Tibial artery (tissue), 4 donors: Measurements from ENCODE around the gene DYNLL2.

ENCODE experiments used
- DNase-seq, 2 donors: peaks; one replicate each; pipeline ENCODE4 v3.0.0-alpha.2; 2019
- H3K27ac ChIP-seq, 2 donors: fragments of 200-600 bp; sonication (generic) in 1 of 2; 1 replicate in 1 of 2; 2 replicates in 1 of 2; pipeline ENCODE4 v1.5.1; 2018 to 2019; ENCODE audit warnings: mild to moderate bottlenecking in 1 of 2
- H3K27me3 ChIP-seq, 2 donors: fragments of 200-600 bp; sonication (generic) in 1 of 2; one replicate each; pipeline versions ENCODE4 v1.5.1 to v1.6.0; 2016 to 2019
- H3K36me3 ChIP-seq, 3 donors: fragments of 200-600 bp; sonication (generic) in 2 of 3; one replicate each; pipeline ENCODE4 v1.5.1; 2016 to 2019; ENCODE audit warnings: mild to moderate bottlenecking in 2 of 3
- H3K4me1 ChIP-seq, 4 donors: fragments of 200-600 bp; sonication (generic) in 2 of 4; 1 replicate in 3 of 4; 2 replicates in 1 of 4; pipeline ENCODE4 v1.5.1; 2016 to 2019
- H3K4me3 ChIP-seq, 2 donors: fragments of 200-600 bp; sonication (generic) in 1 of 2; 1 replicate in 1 of 2; 2 replicates in 1 of 2; pipeline ENCODE4 v1.5.1; 2018 to 2019; ENCODE audit warnings: mild to moderate bottlenecking in 2 of 2
- H3K9me3 ChIP-seq, 3 donors: fragments of 200-600 bp; sonication (generic) in 1 of 3; one replicate each; pipeline ENCODE4 v1.5.1; 2016 to 2019
- CTCF ChIP-seq, 2 experiments: fragments of 200-600 bp in 1 of 2; fragments of 450-650 bp in 1 of 2; IDR thresholded peaks; one replicate each; pipeline ENCODE4 v1.5.1; 2017 to 2019; ENCODE audit warnings: antibody characterized with exemption in 2 of 2, mild to moderate bottlenecking in 1 of 2, moderate library complexity in 1 of 2
- intact Hi-C: fragments of 100-400 bp; cut with DNase I; formaldehyde crosslinking; loops from one replicate; pipeline ENCODE4 v1.15.0; 2023; ENCODE audit warnings: low total_unique reads

The DYNLL2 gene

GRCh38 chr17:58052407-58052806, 30.8 kb upstream of the DYNLL2 start:
- peaks cover 0 to 6% of the 10 kb centered on the region in 2 donors for H3K27me3 ChIP-seq
- TF ChIP-seq CTCF (IDR thresholded peaks at IDR 0.05) = no peak
- H3K36me3 ChIP-seq = no peaks in the 10 kb centered on the region
- no peaks in the 10 kb centered on the region for H3K9me3 ChIP-seq
- no peak overlapping the region for H3K4me3 ChIP-seq
- H3K27ac ChIP-seq = no peak overlapping the region
- intact Hi-C loops = no loop called here
- DNase-seq = no peak
- H3K4me1 ChIP-seq = no peaks in the 10 kb centered on the region

- Histone ChIP-seq H3K27ac (no peak overlapping the region), H3K27me3 (peaks cover 0 to 6% of the 10 kb centered on the region in 2 donors), H3K4me3 (no peak overlapping the region), H3K36me3 (no peaks in the 10 kb centered on the region), H3K4me1 (no peaks in the 10 kb centered on the region), H3K9me3 (no peaks in the 10 kb centered on the region)
- no peak for DNase-seq
- no peak for TF ChIP-seq CTCF (IDR thresholded peaks at IDR 0.05)
- intact Hi-C loops = no loop called here
Observed at GRCh38 chr17:58052945-58053715, 30.1 kb upstream of the DYNLL2 start.

GRCh38 chr17:58054641-58055040, 28.6 kb upstream of the DYNLL2 start:
- no peak for TF ChIP-seq CTCF (IDR thresholded peaks at IDR 0.05)
- intact Hi-C loops = no loop called here

GRCh38 chr17:58056476-58056875, 26.7 kb upstream of the DYNLL2 start:
- DNase-seq = no peak
- H3K4me3 ChIP-seq = no peak overlapping the region
- no peaks in the 10 kb centered on the region for H3K36me3 ChIP-seq
- intact Hi-C loops = no loop called here
- TF ChIP-seq CTCF (IDR thresholded peaks at IDR 0.05) = no peak
- no peaks in the 10 kb centered on the region for H3K4me1 ChIP-seq
- no peaks in the 10 kb centered on the region for H3K9me3 ChIP-seq
- no peaks in the 10 kb centered on the region for H3K27me3 ChIP-seq
- no peak overlapping the region for H3K27ac ChIP-seq

More at GRCh38 chr17:58054641-58055040, 28.6 kb upstream of the DYNLL2 start:
- Histone ChIP-seq H3K27ac (no peak overlapping the region), H3K4me3 (no peak overlapping the region), H3K4me1 (no peaks in the 10 kb centered on the region), H3K36me3 (no peaks in the 10 kb centered on the region), H3K9me3 (no peaks in the 10 kb centered on the region), H3K27me3 (peaks cover 0 to 3% of the 10 kb centered on the region in 2 donors)
- no peak for DNase-seq

- H3K36me3 ChIP-seq = no peaks in the 10 kb centered on the region
- H3K4me1 ChIP-seq = no peaks in the 10 kb centered on the region
- H3K4me3 ChIP-seq = no peak overlapping the region
- no peak for DNase-seq
- no peak for TF ChIP-seq CTCF (IDR thresholded peaks at IDR 0.05)
- peaks cover 0 to 3% of the 10 kb centered on the region in 2 donors for H3K27me3 ChIP-seq
- no peak overlapping the region for H3K27ac ChIP-seq
- H3K9me3 ChIP-seq = no peaks in the 10 kb centered on the region
- intact Hi-C loops = no loop called here
Observed at GRCh38 chr17:58059141-58059540, 24.1 kb upstream of the DYNLL2 start.
